Measurements from ENCODE around the gene WDR82. TPM values are rescaled to one million over a fixed set of nuclear protein-coding genes. Genes with fewer than 3 reads are reported as not detected.
A peak's percentile ranks its signal among the peaks of the same experiment; 100 is the strongest.
"Not testable (repeated sequence)": the region's sequence is repeated elsewhere in the genome, so short reads cannot be mapped to it uniquely, and the experiment has no call there.

WDR82 gene
- total and polyA plus RNA-seq, 5 donors: 36.9 to 65.5 (median 62.6) TPM

DNA sequence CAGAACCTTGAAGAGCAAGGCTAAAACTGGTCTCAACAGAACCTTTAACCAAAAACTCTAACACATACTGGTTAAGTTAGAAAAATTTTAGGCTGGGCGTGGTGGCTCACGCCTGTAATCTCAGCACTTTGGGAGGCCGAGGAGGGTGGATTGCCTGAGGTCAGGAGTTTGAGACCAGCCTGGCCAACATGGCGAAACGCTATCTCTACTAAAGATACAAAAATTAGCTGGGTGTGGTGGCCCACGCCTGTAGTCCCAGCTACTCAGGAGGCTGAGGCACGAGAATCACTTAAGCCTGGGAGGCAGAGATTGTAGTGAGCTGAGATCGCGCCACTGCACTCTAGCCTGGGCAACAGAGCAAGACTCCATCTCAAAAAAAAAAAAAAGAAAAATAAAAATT is 6.3 kb downstream of the WDR82 start:
- H3K27me3 ChIP-seq (ENCODE audit: control insufficient read depth, insufficient read depth); H3K27ac ChIP-seq (ENCODE audit: low read length); DNase-seq; H3K9me3 ChIP-seq (ENCODE audit: control insufficient read depth, low read length); H3K4me3 ChIP-seq (ENCODE audit: low read length); ATAC-seq: not testable (repeated sequence)
- peaks cover 14% of the 10 kb centered on the region for H3K4me1 ChIP-seq (ENCODE audit: control insufficient read depth, insufficient read depth, low read length)
- 92% methylated on average over 9 of the region's 9 CpGs for WGBS
- intact Hi-C loops (cut with DNase I): loop anchor here in 1 of 4 donors (10.0 kb wide), 1 partner anchor 267 kb away; no protein-coding TSS in a partner anchor

DNA sequence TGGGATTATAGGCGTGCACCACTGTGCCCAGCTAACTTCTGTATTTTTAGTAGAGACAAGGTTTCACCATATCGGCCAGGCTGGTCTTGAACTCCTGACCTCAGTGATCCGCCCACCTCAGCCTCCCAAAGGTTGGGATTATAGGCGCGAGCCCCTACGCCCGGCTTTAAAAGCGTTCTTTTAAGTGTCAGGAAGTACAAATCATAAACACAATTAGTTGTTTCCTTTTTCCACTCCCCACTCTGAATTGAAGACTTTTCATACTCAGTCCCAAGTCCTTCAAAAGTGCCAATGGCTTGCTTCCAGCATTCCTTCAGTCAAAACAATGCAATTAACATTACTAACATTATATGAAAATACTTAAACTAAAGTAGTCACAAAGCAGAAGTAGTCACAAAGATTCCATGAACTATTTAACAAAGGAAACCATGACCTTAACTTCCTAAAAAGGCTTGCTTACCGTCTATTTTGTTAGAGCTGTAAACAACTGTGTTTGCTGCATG is 8.1 kb downstream of the WDR82 start:
- H3K27ac ChIP-seq (ENCODE audit: low read length): peak overlapping the region; percentile 64
- peak in 1 of 2 donors; percentile 52 for ATAC-seq
- 23% methylated on average over 9 of the region's 9 CpGs for WGBS

GRCh38 chr3:52269776-52270175 is 8.7 kb downstream of the WDR82 start:
- no peak overlapping the region for H3K4me3 ChIP-seq (ENCODE audit: low read length)
- DNase-seq (no peak), ATAC-seq (no peak)
- peak overlapping the region; percentile 64 for H3K27ac ChIP-seq (ENCODE audit: low read length)
- no peaks in the 10 kb centered on the region for H3K27me3 ChIP-seq (ENCODE audit: control insufficient read depth, insufficient read depth)
- 53% methylated on average over 3 of the region's 3 CpGs for WGBS
- peaks cover 12% of the 10 kb centered on the region for H3K4me1 ChIP-seq (ENCODE audit: control insufficient read depth, insufficient read depth, low read length)
- H3K9me3 ChIP-seq (ENCODE audit: control insufficient read depth, low read length): no peaks in the 10 kb centered on the region
- intact Hi-C loops (cut with DNase I): loop anchor here in 1 of 4 donors (10.0 kb wide), 1 partner anchor 265 kb away; no protein-coding TSS in a partner anchor

More for the DNA sequence above, 8.1 kb downstream of the WDR82 start:
- Histone ChIP-seq H3K27me3 (ENCODE audit: control insufficient read depth, insufficient read depth) (no peaks in the 10 kb centered on the region), H3K9me3 (ENCODE audit: control insufficient read depth, low read length) (no peaks in the 10 kb centered on the region), H3K4me3 (ENCODE audit: low read length) (no peak overlapping the region), H3K4me1 (ENCODE audit: control insufficient read depth, insufficient read depth, low read length) (peaks cover 12% of the 10 kb centered on the region)
- DNase-seq: no peak
- intact Hi-C loops (cut with DNase I): loop anchor here in 1 of 4 donors (10.0 kb wide), 1 partner anchor 266 kb away; no protein-coding TSS in a partner anchor

GRCh38 chr3:52268036-52268435 is 10.4 kb downstream of the WDR82 start:
- DNase-seq (no peak), ATAC-seq (no peak)
- H3K27me3 ChIP-seq (ENCODE audit: control insufficient read depth, insufficient read depth): no peaks in the 10 kb centered on the region
- H3K27ac ChIP-seq (ENCODE audit: low read length): no peak overlapping the region
- no peaks in the 10 kb centered on the region for H3K9me3 ChIP-seq (ENCODE audit: control insufficient read depth, low read length)
- peaks cover 6% of the 10 kb centered on the region for H3K4me1 ChIP-seq (ENCODE audit: control insufficient read depth, insufficient read depth, low read length)
- H3K4me3 ChIP-seq (ENCODE audit: low read length): no peak overlapping the region
- 76% methylated on average over 7 of the region's 7 CpGs for whole genome bisulfite sequencing
- intact Hi-C loops (cut with DNase I): no loop called here

DNA sequence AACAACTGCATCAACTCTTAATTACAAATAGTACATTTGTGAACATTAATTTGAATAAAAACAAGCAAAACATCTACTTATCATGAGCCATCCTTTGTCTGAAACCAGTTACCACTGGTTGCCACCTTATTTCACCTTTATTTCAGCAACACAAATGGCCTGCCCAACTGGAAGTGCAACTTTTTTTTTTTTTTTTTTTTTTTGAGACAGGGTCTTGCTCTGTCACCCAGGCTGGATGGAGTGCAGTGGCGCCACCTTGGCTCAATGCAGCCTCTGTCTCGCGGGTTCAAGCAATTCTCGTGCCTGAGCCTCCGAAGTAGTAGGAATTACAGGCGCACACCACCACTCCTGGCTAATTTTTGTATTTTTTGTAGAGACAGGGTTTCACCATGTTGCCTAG is 13.1 kb downstream of the WDR82 start:
- H3K4me3 ChIP-seq (ENCODE audit: low read length): no peak overlapping the region
- no peaks in the 10 kb centered on the region for H3K27me3 ChIP-seq (ENCODE audit: control insufficient read depth, insufficient read depth)
- DNase-seq: no peak
- ATAC-seq: no peak
- WGBS: 94% methylated on average over 6 of the region's 6 CpGs
- intact Hi-C loops (cut with DNase I): no loop called here
- no peaks in the 10 kb centered on the region for H3K9me3 ChIP-seq (ENCODE audit: control insufficient read depth, low read length)
- no peak overlapping the region for H3K27ac ChIP-seq (ENCODE audit: low read length)
- peaks cover 4% of the 10 kb centered on the region for H3K4me1 ChIP-seq (ENCODE audit: control insufficient read depth, insufficient read depth, low read length)

DNA sequence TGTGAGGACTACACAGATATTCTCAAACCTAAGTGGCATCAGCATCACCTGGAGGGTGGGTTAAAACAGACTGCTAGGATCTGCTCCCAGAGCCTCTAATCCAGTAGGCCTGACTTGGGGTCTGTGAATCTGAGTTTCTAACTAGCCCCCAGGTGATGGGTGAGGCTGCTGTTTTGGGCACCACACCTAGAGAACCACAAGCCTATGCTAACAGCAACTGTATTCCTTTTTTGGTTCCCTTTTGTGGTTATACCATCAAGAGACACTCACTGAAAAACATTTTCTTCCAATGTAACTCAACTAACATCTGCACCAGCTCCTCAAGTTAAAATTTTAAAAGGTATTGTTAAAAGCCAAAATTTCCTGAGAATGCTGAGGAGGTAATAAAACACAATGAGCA is 16.0 kb downstream of the WDR82 start:
- ATAC-seq (no peak), DNase-seq (no peak)
- intact Hi-C loops (cut with DNase I): no loop called here
- H3K4me1 ChIP-seq (ENCODE audit: control insufficient read depth, insufficient read depth, low read length): no peaks in the 10 kb centered on the region
- no peak overlapping the region for H3K4me3 ChIP-seq (ENCODE audit: low read length)
- no peaks in the 10 kb centered on the region for H3K27me3 ChIP-seq (ENCODE audit: control insufficient read depth, insufficient read depth)
- H3K27ac ChIP-seq (ENCODE audit: low read length): no peak overlapping the region
- H3K9me3 ChIP-seq (ENCODE audit: control insufficient read depth, low read length): no peaks in the 10 kb centered on the region

GRCh38 chr3:52259448-52259847 is 19.0 kb downstream of the WDR82 start:
- Histone ChIP-seq H3K27me3 (ENCODE audit: control insufficient read depth, insufficient read depth) (no peaks in the 10 kb centered on the region), H3K27ac (ENCODE audit: low read length) (no peak overlapping the region), H3K4me1 (ENCODE audit: control insufficient read depth, insufficient read depth, low read length) (no peaks in the 10 kb centered on the region), H3K9me3 (ENCODE audit: control insufficient read depth, low read length) (no peaks in the 10 kb centered on the region), H3K4me3 (ENCODE audit: low read length) (no peak overlapping the region)
- ATAC-seq (no peak), DNase-seq (no peak)
- intact Hi-C loops (cut with DNase I): no loop called here
- 84% methylated on average over 4 of the region's 4 CpGs for WGBS

- intact Hi-C loops (cut with DNase I): no loop called here
- Histone ChIP-seq H3K4me3 (ENCODE audit: low read length) (no peak overlapping the region), H3K27me3 (ENCODE audit: control insufficient read depth, insufficient read depth) (no peaks in the 10 kb centered on the region), H3K4me1 (ENCODE audit: control insufficient read depth, insufficient read depth, low read length) (no peaks in the 10 kb centered on the region), H3K9me3 (ENCODE audit: control insufficient read depth, low read length) (no peaks in the 10 kb centered on the region), H3K27ac (ENCODE audit: low read length) (no peak overlapping the region)
- DNase-seq: no peak
- WGBS: 73% methylated on average over 1 of the region's 1 CpG
- ATAC-seq: no peak
Observed at GRCh38 chr3:52259035-52259434, 19.4 kb downstream of the WDR82 start.

DNA sequence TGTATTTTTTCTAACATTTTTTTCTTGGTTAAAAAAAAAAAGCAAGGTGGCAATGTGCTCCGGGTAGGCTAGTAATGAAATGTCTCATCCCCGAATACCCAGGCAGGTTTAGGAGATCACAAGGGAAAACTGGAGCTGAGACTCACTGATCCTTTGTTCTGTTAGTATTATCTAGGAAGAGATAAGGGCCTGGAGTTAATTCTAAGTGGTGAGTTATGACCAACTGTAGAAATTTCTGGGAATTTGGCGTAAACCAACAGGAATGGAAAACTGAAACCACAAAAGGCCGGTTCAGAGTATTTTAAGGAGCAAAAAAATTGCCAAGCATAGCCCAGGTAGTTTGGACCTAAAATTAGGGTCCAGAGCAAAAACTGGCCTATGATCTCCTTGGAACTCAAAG is 20.5 kb downstream of the WDR82 start:
- Histone ChIP-seq H3K27me3 (ENCODE audit: control insufficient read depth, insufficient read depth) (no peaks in the 10 kb centered on the region), H3K27ac (ENCODE audit: low read length) (no peak overlapping the region), H3K4me3 (ENCODE audit: low read length) (no peak overlapping the region), H3K9me3 (ENCODE audit: control insufficient read depth, low read length) (no peaks in the 10 kb centered on the region), H3K4me1 (ENCODE audit: control insufficient read depth, insufficient read depth, low read length) (no peaks in the 10 kb centered on the region)
- intact Hi-C loops (cut with DNase I): no loop called here
- 84% methylated on average over 4 of the region's 4 CpGs for WGBS
- DNase-seq: no peak
- ATAC-seq: no peak

DNA sequence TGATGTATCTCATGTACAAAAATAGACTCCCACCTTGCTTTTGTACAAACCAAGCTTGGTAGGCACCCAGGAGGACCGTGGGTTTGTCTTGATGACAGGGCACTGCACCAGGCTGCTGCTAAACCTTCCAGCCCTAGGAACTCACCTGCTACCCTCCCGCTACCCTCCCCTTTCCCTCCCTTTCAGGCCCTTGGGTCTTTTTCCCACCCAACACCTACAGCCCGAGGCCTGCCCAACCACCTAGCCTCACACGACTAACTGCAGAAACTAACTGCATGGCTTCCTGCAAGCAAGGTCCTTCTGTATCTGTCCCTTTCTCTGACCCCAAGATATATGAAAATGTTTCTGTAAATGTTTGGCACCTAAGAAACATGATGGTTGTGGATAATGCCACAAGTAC is 21.8 kb downstream of the WDR82 start:
- 87% methylated on average over 4 of the region's 4 CpGs for WGBS
- no peak overlapping the region for H3K4me3 ChIP-seq (ENCODE audit: low read length)
- H3K27me3 ChIP-seq (ENCODE audit: control insufficient read depth, insufficient read depth): no peaks in the 10 kb centered on the region
- ATAC-seq: no peak
- no peak for DNase-seq
- H3K4me1 ChIP-seq (ENCODE audit: control insufficient read depth, insufficient read depth, low read length): no peaks in the 10 kb centered on the region
- intact Hi-C loops (cut with DNase I): no loop called here
- no peaks in the 10 kb centered on the region for H3K9me3 ChIP-seq (ENCODE audit: control insufficient read depth, low read length)
- H3K27ac ChIP-seq (ENCODE audit: low read length): no peak overlapping the region

DNA sequence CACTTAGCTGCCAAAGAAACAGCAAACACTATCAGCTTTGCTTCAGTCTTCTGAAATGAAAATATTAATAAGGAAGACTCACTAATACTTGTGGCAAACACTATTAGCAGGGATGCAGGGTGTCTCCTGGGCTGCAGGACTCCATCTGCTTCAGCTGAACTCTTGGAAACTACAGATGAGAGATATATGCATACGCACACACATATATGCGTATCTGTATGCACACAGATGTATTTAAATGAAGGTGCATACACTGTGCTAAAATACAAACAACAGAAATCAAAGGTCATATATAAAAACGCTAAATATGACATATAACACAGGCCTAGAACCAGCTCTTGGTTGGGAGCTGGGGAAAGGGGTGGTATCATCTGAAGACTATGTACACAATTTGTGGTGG is 22.3 kb downstream of the WDR82 start:
- 87% methylated on average over 3 of the region's 3 CpGs for WGBS
- intact Hi-C loops (cut with DNase I): no loop called here
- Histone ChIP-seq H3K9me3 (ENCODE audit: control insufficient read depth, low read length) (no peaks in the 10 kb centered on the region), H3K27me3 (ENCODE audit: control insufficient read depth, insufficient read depth) (no peaks in the 10 kb centered on the region), H3K27ac (ENCODE audit: low read length) (no peak overlapping the region), H3K4me1 (ENCODE audit: control insufficient read depth, insufficient read depth, low read length) (no peaks in the 10 kb centered on the region), H3K4me3 (ENCODE audit: low read length) (no peak overlapping the region)
- no peak for ATAC-seq
- no peak for DNase-seq

GRCh38 chr3:52254608-52255007 is 23.8 kb downstream of the WDR82 start:
- Histone ChIP-seq H3K27me3 (ENCODE audit: control insufficient read depth, insufficient read depth) (no peaks in the 10 kb centered on the region), H3K27ac (ENCODE audit: low read length) (no peak overlapping the region), H3K4me1 (ENCODE audit: control insufficient read depth, insufficient read depth, low read length) (no peaks in the 10 kb centered on the region), H3K9me3 (ENCODE audit: control insufficient read depth, low read length) (no peaks in the 10 kb centered on the region), H3K4me3 (ENCODE audit: low read length) (no peak overlapping the region)
- ATAC-seq (no peak), DNase-seq (peak in 1 of 3 donors; percentile 18)
- 82% methylated on average over 9 of the region's 9 CpGs for WGBS
- intact Hi-C loops (cut with DNase I): no loop called here
